BLaER1 (cell line): ENCODE measurements around the gene RNF123.
A peak's percentile ranks its signal among the peaks of the same experiment; 100 is the strongest.
"Not testable (repeated sequence)": the region's sequence is repeated elsewhere in the genome, so short reads cannot be mapped to it uniquely, and the experiment has no call there.

Experiments
- H3K27ac ChIP-seq: shearing (Covaris generic); formaldehyde crosslinking; 2 replicates; pipeline ENCODE4 v1.8.1; 2022
- H3K27me3 ChIP-seq: shearing (Covaris generic); formaldehyde crosslinking; 2 replicates; pipeline ENCODE4 v1.8.1; 2022
- H3K36me3 ChIP-seq: shearing (Covaris generic); formaldehyde crosslinking; 2 replicates; pipeline ENCODE4 v1.8.1; 2022
- H3K4me1 ChIP-seq: shearing (Covaris generic); formaldehyde crosslinking; 2 replicates; pipeline ENCODE4 v1.8.1; 2022
- H3K4me2 ChIP-seq: shearing (Covaris generic); formaldehyde crosslinking; 2 replicates; pipeline ENCODE4 v1.8.1; 2022
- H3K4me3 ChIP-seq: shearing (Covaris generic); formaldehyde crosslinking; 2 replicates; pipeline ENCODE4 v1.8.1; 2022
- H3K9ac ChIP-seq: shearing (Covaris generic); formaldehyde crosslinking; 2 replicates; pipeline ENCODE4 v1.8.1; 2022
- H3K9me3 ChIP-seq: shearing (Covaris generic); formaldehyde crosslinking; 2 replicates; pipeline ENCODE4 v1.8.1; 2022
- H4K20me1 ChIP-seq: shearing (Covaris generic); formaldehyde crosslinking; 2 replicates; pipeline ENCODE4 v1.8.1; 2022
- Cebpa-rat ChIP-seq: shearing (Covaris generic); IDR thresholded peaks from 2 replicates; pipeline ENCODE4 v1.8.1; 2022

Gene RNF123

GRCh38 chr3:49689908-49690624 lies 709 bp downstream of the RNF123 start:
- not testable (repeated sequence) for H3K36me3 ChIP-seq, H3K9me3 ChIP-seq, H3K27me3 ChIP-seq
- H3K27ac ChIP-seq = peak overlapping the region; percentile 84
- peak overlapping the region; percentile 96 for H3K9ac ChIP-seq
- peak overlapping the region; percentile 96 for H3K4me3 ChIP-seq
- peaks cover 24% of the 10 kb centered on the region for H3K4me1 ChIP-seq
- peaks cover 23% of the 10 kb centered on the region for H4K20me1 ChIP-seq
- peak overlapping the region; percentile 77 for H3K4me2 ChIP-seq

- H3K9me3 ChIP-seq, H3K4me3 ChIP-seq, H3K36me3 ChIP-seq, H3K27me3 ChIP-seq, H3K27ac ChIP-seq: not testable (repeated sequence)
- H3K4me1 ChIP-seq = peaks cover 24% of the 10 kb centered on the region
- H3K9ac ChIP-seq = peak overlapping the region; percentile 96; the same call in 1 of the 2 replicates
- peak overlapping the region; percentile 77 for H3K4me2 ChIP-seq
- H4K20me1 ChIP-seq = peaks cover 27% of the 10 kb centered on the region
Measured at GRCh38 chr3:49690856-49691255, 1.5 kb downstream of the RNF123 start.

GRCh38 chr3:49691481-49691880 lies 2.1 kb downstream of the RNF123 start:
- H3K27me3 ChIP-seq, H3K9ac ChIP-seq, H3K4me2 ChIP-seq, H3K36me3 ChIP-seq, H3K9me3 ChIP-seq, H3K27ac ChIP-seq, H3K4me3 ChIP-seq: not testable (repeated sequence)
- Histone ChIP-seq H3K4me1 (peaks cover 24% of the 10 kb centered on the region), H4K20me1 (peaks cover 27% of the 10 kb centered on the region)

GRCh38 chr3:49694409-49695070 lies 5.2 kb downstream of the RNF123 start:
- H3K27me3 ChIP-seq, H3K4me3 ChIP-seq, H3K4me2 ChIP-seq, H3K9me3 ChIP-seq, H3K27ac ChIP-seq, H3K9ac ChIP-seq: not testable (repeated sequence)
- Histone ChIP-seq H3K4me1 (peaks cover 32% of the 10 kb centered on the region), H4K20me1 (peaks cover 26% of the 10 kb centered on the region), H3K36me3 (peaks cover 32% of the 10 kb centered on the region)

- peaks cover 21% of the 10 kb centered on the region for H4K20me1 ChIP-seq
- not testable (repeated sequence) for H3K9ac ChIP-seq, H3K27ac ChIP-seq, H3K9me3 ChIP-seq, H3K4me2 ChIP-seq, H3K4me3 ChIP-seq, H3K27me3 ChIP-seq
- peaks cover 41% of the 10 kb centered on the region for H3K36me3 ChIP-seq
- H3K4me1 ChIP-seq = peaks cover 34% of the 10 kb centered on the region
Measured at GRCh38 chr3:49695350-49696015, 6.1 kb downstream of the RNF123 start.

GRCh38 chr3:49699281-49699979 lies 10.1 kb downstream of the RNF123 start:
- peak overlapping the region; percentile 66 for H3K4me2 ChIP-seq
- peak overlapping the region; percentile 67 for H3K9ac ChIP-seq
- peaks cover 10% of the 10 kb centered on the region; the same call in 1 of the 2 replicates for H4K20me1 ChIP-seq
- no peak overlapping the region for H3K4me3 ChIP-seq
- peak overlapping the region; percentile 73 for H3K27ac ChIP-seq
- H3K4me1 ChIP-seq = peaks cover 27% of the 10 kb centered on the region
- H3K36me3 ChIP-seq = peaks cover 74% of the 10 kb centered on the region
- no peaks in the 10 kb centered on the region for H3K27me3 ChIP-seq
- no peaks in the 10 kb centered on the region for H3K9me3 ChIP-seq
- no peak for TF ChIP-seq Cebpa-rat

GRCh38 chr3:49700014-49700413 lies 10.7 kb downstream of the RNF123 start:
- peaks cover 27% of the 10 kb centered on the region for H3K4me1 ChIP-seq
- H3K36me3 ChIP-seq = peaks cover 80% of the 10 kb centered on the region
- no peaks in the 10 kb centered on the region for H3K9me3 ChIP-seq
- H3K27ac ChIP-seq = peak overlapping the region; percentile 73
- H3K4me3 ChIP-seq = no peak overlapping the region
- H3K27me3 ChIP-seq = no peaks in the 10 kb centered on the region
- no peak for TF ChIP-seq Cebpa-rat
- 0 out of 2 replicates have a peak, but pooled peaks cover 5% of the 10 kb centered on the region for H4K20me1 ChIP-seq
- H3K9ac ChIP-seq = no peak overlapping the region
- H3K4me2 ChIP-seq = peak overlapping the region; percentile 66; the same call in 1 of the 2 replicates

- no peak overlapping the region for H3K4me2 ChIP-seq
- no peak overlapping the region for H3K9ac ChIP-seq
- H3K9me3 ChIP-seq = no peaks in the 10 kb centered on the region
- TF ChIP-seq Cebpa-rat = no peak
- H3K27me3 ChIP-seq = no peaks in the 10 kb centered on the region
- H3K27ac ChIP-seq = 0 out of 2 replicates have a peak overlapping the region, but pooled peaks have one; percentile 19
- no peak overlapping the region for H3K4me3 ChIP-seq
- H4K20me1 ChIP-seq = no peaks in the 10 kb centered on the region
- peaks cover 27% of the 10 kb centered on the region for H3K4me1 ChIP-seq
- H3K36me3 ChIP-seq = peaks cover 86% of the 10 kb centered on the region
Measured at GRCh38 chr3:49700453-49701128, 11.2 kb downstream of the RNF123 start.

- Histone ChIP-seq H3K9ac (0 out of 2 replicates have a peak overlapping the region, but pooled peaks have one; percentile 4), H3K4me1 (peaks cover 27% of the 10 kb centered on the region), H3K9me3 (no peaks in the 10 kb centered on the region), H3K4me3 (no peak overlapping the region), H3K4me2 (no peak overlapping the region), H3K27me3 (no peaks in the 10 kb centered on the region), H3K27ac (no peak overlapping the region), H4K20me1 (no peaks in the 10 kb centered on the region), H3K36me3 (peaks cover 95% of the 10 kb centered on the region)
- TF ChIP-seq Cebpa-rat = no peak
Measured at GRCh38 chr3:49701388-49702077, 12.2 kb downstream of the RNF123 start.
